ENCODE data around the gene SAPCD2.

GRCh38 chr9:137086531-137087408 lies 16.4 kb upstream of the SAPCD2 start, which contains the start of gene MAN1B1:
- TF ChIP-seq CTCF (conservative IDR thresholded peaks at IDR 0.05 in 1 of 2, IDR thresholded peaks at IDR 0.05 in 1 of 2; ENCODE audit: extremely low read depth in 1 of 2, insufficient read depth in 1 of 2, low read depth in 1 of 2, low read length in 2 of 2) (no peak), EZH2 (IDR thresholded peaks at IDR 0.05; ENCODE audit: borderline replicate concordance, low read length) (no peak)

Measured in mammary epithelial cell (primary cell).